UCSD-AML1 (cell line): ENCODE data around the gene UBE2E1.

ENCODE experiments used
- DNase-seq: peaks from one replicate; lab custom pipeline; 2025; ENCODE audit not compliant: unreplicated experiment; lab: John Stamatoyannopoulos, UW

UBE2E1 gene

GRCh38 chr3:23820888-23821287 is 15.1 kb downstream of the UBE2E1 start:
- no peak for DNase-seq

DNA sequence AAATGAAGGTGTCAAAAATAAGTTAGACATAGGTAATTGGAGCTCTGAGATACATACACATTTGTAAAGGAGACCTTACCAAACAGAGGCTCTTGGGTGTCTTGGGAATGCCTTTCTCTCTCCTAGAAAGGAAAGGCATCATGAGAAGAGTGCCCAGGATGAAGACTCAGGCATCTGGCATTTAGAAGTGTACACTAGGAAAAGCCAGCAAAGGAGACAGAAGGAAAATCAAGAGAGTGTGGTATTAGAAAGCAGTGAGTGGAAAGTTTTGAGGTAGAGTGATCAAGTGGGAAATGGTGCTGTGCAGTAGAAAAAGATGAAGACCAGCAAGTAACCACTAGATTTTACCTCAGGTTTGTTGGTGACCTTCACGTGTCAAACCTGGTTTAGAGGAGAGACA is 16.1 kb downstream of the UBE2E1 start:
- DNase-seq, result no peak

GRCh38 chr3:23822559-23822958 is 16.8 kb downstream of the UBE2E1 start:
- no peak for DNase-seq

DNA sequence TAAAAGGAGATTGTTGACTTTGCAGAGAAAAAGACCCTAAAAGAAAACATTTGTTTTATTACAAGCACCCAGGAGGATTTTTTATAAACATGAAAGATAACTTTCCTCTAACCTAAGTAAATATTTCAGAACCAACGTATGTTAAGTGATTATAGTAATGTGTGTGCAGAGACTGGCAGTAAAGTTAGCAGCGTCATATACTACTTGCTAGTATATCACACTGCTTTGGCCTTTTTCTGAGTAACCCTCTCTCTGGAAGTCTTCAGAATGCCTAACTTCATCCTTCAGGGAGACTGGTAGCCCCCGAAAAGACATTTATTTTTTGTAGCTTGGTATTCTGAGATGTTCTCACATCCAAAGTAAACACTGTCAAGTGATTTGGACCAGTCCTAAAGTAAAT is 17.9 kb downstream of the UBE2E1 start:
- no peak for DNase-seq

- DNase-seq, result no peak
These were observed 19.1 kb downstream of the UBE2E1 start for GRCh38 chr3:23824699-23825444.

DNA sequence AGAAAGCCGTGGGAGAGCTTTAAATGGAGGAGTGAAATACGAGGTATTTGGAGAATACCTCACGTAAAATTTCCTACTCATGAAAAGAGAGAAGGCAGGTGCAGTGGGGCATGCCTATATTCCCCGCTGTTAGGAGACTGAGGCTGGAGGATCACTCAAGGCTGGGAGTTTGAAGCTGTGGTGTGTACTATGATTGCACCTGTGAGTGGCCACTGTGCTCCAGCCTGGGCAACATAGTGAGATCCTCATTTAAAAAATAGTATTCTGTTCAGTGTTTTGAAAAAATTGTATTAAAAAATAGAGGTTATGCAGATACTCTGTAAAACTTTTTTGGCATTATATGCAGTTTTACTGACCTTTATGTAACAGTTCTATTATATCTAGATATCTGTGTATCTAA is 20.0 kb downstream of the UBE2E1 start:
- DNase-seq, result no peak

DNA sequence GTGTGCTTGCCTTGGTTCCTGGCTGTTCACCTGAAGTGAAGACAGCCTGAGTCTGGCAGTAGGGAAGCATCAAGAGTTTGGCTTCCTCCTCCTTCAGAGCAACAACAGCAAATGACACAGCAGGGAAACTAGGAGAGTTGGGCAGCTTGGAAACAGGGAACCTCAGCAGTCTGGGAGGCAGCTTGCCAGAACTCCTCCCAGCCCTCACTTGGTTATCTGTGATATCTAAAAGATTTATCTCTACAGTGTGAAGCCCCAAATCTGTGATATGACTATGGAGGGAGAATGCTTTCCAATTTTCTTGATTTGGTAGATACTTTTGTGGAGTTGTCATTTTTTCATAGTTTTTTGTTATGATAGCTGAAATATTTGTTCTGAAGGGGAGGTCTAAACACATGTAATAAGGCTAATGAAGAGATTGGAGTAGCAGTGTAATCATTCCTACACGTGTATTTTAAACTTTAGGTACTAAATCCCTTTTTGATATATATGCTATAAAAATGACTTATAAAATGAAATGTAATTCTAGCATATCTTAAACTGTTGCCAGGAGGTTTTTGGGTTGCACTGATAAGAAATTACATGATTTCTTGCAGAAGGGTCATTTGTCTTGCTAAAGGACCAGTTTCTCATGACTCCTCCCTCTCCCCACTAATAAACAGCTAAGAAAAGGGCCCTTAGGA is 20.8 kb downstream of the UBE2E1 start:
- peak; percentile 11 for DNase-seq

DNA sequence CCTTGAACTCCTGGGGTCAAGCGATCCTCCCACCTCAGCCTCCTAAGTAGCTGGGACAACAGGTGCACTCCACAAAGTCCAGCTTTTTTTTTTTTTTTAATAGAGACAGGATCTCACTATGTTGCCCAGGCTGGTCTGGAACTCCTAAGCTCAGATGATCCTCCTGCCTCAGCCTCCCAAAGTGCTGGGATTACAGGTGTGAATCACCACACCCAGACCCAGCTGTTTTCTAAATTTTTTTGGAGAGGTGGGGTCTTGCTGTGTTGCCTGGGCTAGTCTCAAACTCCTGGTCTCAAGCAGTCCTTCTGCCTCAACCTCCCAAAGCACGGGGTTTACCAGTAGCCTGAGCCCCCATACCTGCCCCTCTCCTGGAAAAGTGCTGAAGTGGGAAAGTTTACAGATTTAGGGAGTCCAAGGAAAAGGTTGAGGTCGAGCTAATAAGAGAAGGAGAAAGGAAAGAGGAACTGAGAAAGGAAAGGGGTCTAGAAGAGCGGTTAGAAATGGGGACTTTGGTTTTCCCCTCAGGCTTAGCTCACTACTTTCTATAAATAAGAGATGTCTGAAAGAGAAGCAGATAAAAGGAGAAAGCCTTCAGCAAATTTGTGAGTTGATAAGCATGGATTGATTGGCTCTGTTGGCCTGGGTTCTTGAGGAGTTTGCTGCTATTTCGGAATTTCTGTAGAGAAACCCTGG is 23.6 kb downstream of the UBE2E1 start:
- DNase-seq, result no peak

DNA sequence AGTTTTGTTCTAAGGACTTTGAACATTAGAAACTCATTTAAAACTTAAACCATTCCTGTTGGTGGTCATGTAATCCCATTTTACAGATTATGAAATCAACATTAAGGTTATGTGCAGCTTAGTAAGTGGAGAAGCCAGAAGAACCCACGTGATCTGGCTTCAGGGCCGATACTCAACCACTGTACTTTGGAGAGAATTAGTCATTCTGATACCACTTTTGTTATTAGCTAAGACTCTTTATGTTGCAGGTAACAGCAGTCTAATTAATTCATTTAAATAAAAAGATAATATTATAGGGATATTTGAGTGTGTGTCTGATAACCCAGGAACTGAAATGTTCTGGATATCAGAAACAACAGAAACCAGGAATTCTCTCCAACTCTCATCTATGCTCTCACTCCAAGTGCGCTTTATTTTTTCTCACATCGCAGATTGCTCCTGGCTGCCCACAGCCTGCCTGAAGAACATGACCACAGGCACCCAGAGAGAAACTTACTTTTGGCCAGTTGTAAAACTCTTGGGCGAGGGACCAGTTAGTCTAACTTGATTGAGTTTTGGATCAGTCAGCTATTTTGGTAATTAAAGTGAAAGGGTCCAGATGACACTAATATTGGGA is 25.2 kb downstream of the UBE2E1 start:
- DNase-seq, result no peak

GRCh38 chr3:23831517-23832394 is 26.0 kb downstream of the UBE2E1 start:
- no peak for DNase-seq

DNA sequence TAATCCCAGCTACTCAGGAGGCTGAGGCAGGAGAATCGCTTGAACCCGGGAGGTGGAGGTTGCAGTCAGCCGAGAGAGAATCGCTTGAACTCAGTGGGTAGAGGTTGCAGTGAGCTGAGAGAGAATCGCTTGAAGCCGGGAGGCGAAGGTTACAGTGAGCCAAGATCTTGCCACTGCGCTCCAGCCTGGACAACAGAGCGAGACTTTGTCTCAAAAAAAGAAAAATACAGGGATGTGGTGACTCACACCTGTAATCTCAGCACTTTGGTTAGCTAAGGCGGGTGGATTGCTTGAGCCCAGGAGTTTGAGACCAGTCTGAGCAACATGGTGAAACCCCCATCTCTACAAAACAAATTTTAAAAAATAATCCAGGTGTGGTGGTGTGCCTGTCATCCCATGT is 26.8 kb downstream of the UBE2E1 start:
- no peak for DNase-seq

DNA sequence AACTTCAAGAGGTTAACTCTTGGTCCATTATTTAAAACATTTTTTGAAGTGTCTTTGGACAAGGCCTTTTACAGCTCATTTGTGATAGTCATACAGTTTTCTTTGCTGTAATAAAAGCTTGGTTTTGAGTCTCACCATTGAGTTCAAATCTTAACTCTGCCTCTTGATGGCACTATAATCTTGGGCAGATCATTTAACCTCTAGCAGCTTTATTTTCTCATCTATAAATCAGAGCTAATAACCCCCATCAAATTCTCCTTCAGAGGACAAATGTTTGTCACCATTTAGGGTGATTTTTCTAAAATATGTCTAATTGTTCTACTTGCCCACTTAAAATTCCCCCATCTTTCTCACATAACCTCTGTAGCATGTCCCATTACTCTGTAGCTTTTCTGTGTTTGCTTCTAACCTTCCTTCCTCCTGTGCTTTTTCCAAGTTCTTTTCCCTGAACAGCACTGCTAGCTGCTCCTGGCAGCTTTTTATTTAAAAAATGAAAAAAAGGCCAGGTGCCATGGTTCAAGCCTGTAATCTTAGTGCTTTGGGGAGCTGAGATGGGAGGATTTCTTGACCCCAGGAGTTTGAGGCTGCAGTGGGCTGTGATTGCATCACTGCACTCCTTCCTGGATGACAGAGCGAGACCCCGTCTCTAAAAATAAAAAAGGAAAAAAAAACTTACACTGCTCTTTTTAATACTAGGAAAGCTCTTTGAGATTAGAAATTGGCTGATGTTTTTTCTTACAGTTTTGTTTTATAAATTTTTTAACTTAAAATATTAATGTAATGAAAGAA is 28.5 kb downstream of the UBE2E1 start:
- DNase-seq, result no peak

DNA sequence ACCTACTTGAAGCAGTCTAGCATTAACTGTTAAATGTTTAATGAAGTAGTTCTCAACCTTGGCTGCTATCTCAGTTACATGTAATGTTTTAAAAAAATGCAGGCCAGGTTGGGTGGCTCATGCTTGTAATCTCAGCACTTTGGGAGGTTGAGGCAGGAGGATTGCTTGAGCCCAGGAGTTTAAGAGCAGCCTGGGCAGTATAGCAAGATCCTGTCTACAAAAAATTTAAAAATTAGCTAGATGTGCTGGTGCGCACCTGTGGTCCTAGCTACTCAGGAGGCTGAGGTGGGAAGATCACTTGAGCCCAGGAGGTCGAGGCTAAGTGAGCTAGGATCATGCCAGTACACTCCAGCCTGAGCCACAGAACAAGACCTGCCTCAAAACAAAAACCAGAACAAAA is 29.3 kb downstream of the UBE2E1 start:
- DNase-seq, result no peak

GRCh38 chr3:23835802-23836201 is 30.0 kb downstream of the UBE2E1 start:
- DNase-seq, result no peak

DNA sequence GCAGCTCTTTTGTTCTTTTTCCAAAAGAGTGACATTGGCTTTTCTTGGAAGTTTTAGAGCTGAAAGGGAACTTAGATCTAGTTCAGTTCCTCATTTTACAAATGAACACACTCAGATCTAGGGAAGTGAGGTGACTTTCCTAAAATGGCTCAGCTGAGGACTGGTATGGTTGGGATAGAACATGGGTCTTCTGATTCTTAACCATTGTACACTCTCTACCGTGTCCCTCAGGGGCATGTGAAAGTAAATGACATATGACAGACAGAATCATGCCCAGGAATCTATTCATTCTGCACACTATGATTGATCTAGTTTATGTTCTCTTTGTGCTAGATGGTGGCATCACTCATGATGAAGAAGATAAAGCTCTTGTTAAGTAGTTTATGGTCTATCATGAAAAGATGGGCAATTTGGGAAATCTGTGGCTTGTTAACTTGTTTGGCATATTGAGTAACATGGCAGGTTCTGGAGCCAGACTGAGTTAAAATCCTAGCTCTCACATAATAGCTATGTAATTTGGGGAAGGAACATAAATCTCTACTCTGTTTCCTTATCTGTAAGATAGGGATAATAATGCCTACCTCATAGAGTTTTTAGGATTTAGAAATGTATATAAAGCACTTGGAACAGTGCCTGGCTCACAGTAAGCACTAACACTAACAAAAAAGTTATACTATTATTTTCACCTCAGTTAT is 30.9 kb downstream of the UBE2E1 start:
- no peak for DNase-seq

GRCh38 chr3:23837286-23837685 is 31.5 kb downstream of the UBE2E1 start:
- DNase-seq, result no peak

GRCh38 chr3:23837691-23838090 is 31.9 kb downstream of the UBE2E1 start:
- DNase-seq, result no peak

- DNase-seq, result no peak
These were observed 34.8 kb downstream of the UBE2E1 start for GRCh38 chr3:23840521-23840920.

DNA sequence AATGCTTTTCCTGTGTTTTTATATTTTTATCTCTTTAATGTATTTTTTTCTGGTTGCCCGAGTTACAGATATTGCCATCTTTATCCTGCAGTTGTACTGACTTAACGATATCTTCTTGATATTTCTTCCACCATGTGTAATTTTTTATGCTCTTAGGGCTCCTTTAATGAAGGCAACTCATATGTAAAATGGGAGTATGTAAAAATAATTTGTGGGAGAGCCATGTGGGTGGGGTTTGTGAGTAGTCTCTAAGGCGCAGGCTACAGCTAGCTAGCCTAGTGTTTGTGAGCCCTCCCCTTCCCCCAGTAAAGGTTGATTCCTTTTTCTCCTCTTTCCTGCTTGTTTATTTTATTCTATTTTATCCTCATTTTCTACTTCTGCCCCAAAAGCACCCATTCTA is 38.1 kb downstream of the UBE2E1 start:
- no peak for DNase-seq
